AG04450 (cell line): ENCODE results near the gene PTGER4. TPM values are rescaled to one million over a fixed set of nuclear protein-coding genes. Genes with fewer than 3 reads are reported as not detected.

ENCODE experiments used
- CTCF ChIA-PET: fragments of 300-600, 350-600 bp; formaldehyde crosslinking; extraction: SDS; loops from one replicate; lab custom pipeline; 2022; ENCODE audit warnings: antibody characterized with exemption, inconsistent platforms; lab: Charles Lee
- POLR2A ChIA-PET: fragments of 350-600 bp; formaldehyde crosslinking; extraction: SDS; loops from one replicate; lab custom pipeline; 2021; ENCODE audit warnings: antibody characterized with exemption, inconsistent platforms; lab: Yijun Ruan, JAX
- DNase-seq: peaks from one replicate; pipeline ENCODE4 v3.0.0-alpha.2; 2011; ENCODE audit warnings: low read depth, low spot score
- H3K27ac ChIP-seq: one replicate; pipeline ENCODE4 v1.5.1; 2012; ENCODE audit warnings: low read depth, low read length, control low read depth
- H3K27me3 ChIP-seq: one replicate; pipeline ENCODE4 v1.6.0; 2012; ENCODE audit warnings: low read length; ENCODE audit not compliant: control insufficient read depth, insufficient read depth
- H3K4me3 ChIP-seq: 2 replicates; pipeline ENCODE4 v1.5.1; 2011; ENCODE audit warnings: mild to moderate bottlenecking, low read depth, low read length, control low read depth
- H3K9me3 ChIP-seq: 2 replicates; pipeline ENCODE4 v1.5.1; 2012; ENCODE audit warnings: low read length; ENCODE audit not compliant: control insufficient read depth, insufficient read depth
- CTCF ChIP-seq: IDR thresholded peaks from 2 replicates; pipeline ENCODE4 v1.5.1; 2011; ENCODE audit warnings: low read depth, low read length, control low read depth, inconsistent platforms
- polyA plus RNA-seq: library from polyadenylated mRNA; depleted of rRNA; stranded (reverse); fragments of >200 nt; gene quantifications from 2 replicates; pipeline ENCODE4 v1.2.3, GENCODE V29; 2011

PTGER4 gene
- polyA plus RNA-seq, 1 experiment = 6.2 TPM

- POLR2A ChIA-PET = interaction anchor here (0.5 kb wide), 1 partner anchor 414 kb away, joined by 4 read pairs; no protein-coding TSS in a partner anchor
- TF ChIP-seq CTCF = no peak
- Histone ChIP-seq H3K27ac (no peak overlapping the region), H3K27me3 (no peaks in the 10 kb centered on the region), H3K9me3 (no peaks in the 10 kb centered on the region), H3K4me3 (no peak overlapping the region)
- no peak for DNase-seq
- CTCF ChIA-PET = interaction anchor here (0.6 to 5.7 kb wide), 3 partner anchors 707 to 970 kb away, joined by 3 to 38 read pairs (median 27); no protein-coding TSS in a partner anchor
Measured at GRCh38 chr5:40685193-40685592, 5.5 kb downstream of the PTGER4 start.

GRCh38 chr5:40685976-40686486 lies 6.3 kb downstream of the PTGER4 start:
- ChIA-PET POLR2A (no interaction called here), CTCF (interaction anchor here (0.6 to 5.7 kb wide), 4 partner anchors 708 to 1105 kb away, joined by 3 to 38 read pairs (median 16); no protein-coding TSS in a partner anchor)
- Histone ChIP-seq H3K9me3 (no peaks in the 10 kb centered on the region), H3K4me3 (no peak overlapping the region), H3K27me3 (no peaks in the 10 kb centered on the region), H3K27ac (no peak overlapping the region)
- no peak for TF ChIP-seq CTCF
- DNase-seq = no peak

- ChIA-PET POLR2A (no interaction called here), CTCF (interaction anchor here (0.6 to 5.7 kb wide), 3 partner anchors 738 to 1108 kb away, joined by 4 to 38 read pairs (median 27); no protein-coding TSS in a partner anchor)
- DNase-seq = no peak
Measured at GRCh38 chr5:40687321-40687720, 7.6 kb downstream of the PTGER4 start.

GRCh38 chr5:40688127-40688761 lies 8.5 kb downstream of the PTGER4 start:
- CTCF ChIA-PET = interaction anchor here (0.6 to 3.9 kb wide), 16 partner anchors 9 to 1118 kb away, joined by 3 to 53 read pairs (median 4); no protein-coding TSS in a partner anchor
- Histone ChIP-seq H3K4me3 (no peak overlapping the region), H3K27ac (no peak overlapping the region), H3K9me3 (no peaks in the 10 kb centered on the region), H3K27me3 (no peaks in the 10 kb centered on the region)
- DNase-seq = peak; percentile 72
- peak; percentile 87 for TF ChIP-seq CTCF
- POLR2A ChIA-PET = no interaction called here

More at GRCh38 chr5:40687321-40687720, 7.6 kb downstream of the PTGER4 start:
- TF ChIP-seq CTCF = no peak
- no peaks in the 10 kb centered on the region for H3K27me3 ChIP-seq
- no peaks in the 10 kb centered on the region for H3K9me3 ChIP-seq
- no peak overlapping the region for H3K27ac ChIP-seq
- no peak overlapping the region for H3K4me3 ChIP-seq

- Histone ChIP-seq H3K27ac (no peak overlapping the region), H3K4me3 (no peak overlapping the region), H3K9me3 (peaks cover under 1% of the 10 kb centered on the region; the same call in 1 of the 2 replicates), H3K27me3 (no peaks in the 10 kb centered on the region)
- no peak for TF ChIP-seq CTCF
- CTCF ChIA-PET = interaction anchor here (0.5 to 3.9 kb wide), 18 partner anchors 8 to 1118 kb away, joined by 3 to 53 read pairs (median 4); no protein-coding TSS in a partner anchor
- no peak for DNase-seq
- POLR2A ChIA-PET = interaction anchor here (1.1 kb wide), 1 partner anchor 972 kb away, joined by 3 read pairs; no protein-coding TSS in a partner anchor
Measured at GRCh38 chr5:40688996-40689395, 9.3 kb downstream of the PTGER4 start.
